Activated T-cell treated with anti-CD3 and anti-CD28 coated beads, Interleukin-2, amount 50 U/mL, for 4 hours (primary cell): ENCODE results near the gene DHRS11. TPM values are rescaled to one million over a fixed set of nuclear protein-coding genes. Genes with fewer than 3 reads are reported as not detected.

Experiments used
- ATAC-seq, 2 donors: fragments of 200-7000 bp; cut with Tn5 transposase; one replicate each; pipeline ENCODE4 v1.10.0; 2021
- DNase-seq: peaks from one replicate; pipeline ENCODE4 v3.0.0-alpha.2; 2020
- H3K27me3 Mint-ChIP-seq: one replicate; pipeline ENCODE4 v1.8.0; 2021; ENCODE audit warnings: low read depth, mixed read lengths
- H3K36me3 Mint-ChIP-seq: one replicate; pipeline ENCODE4 v1.8.0; 2022; ENCODE audit warnings: mixed read lengths; ENCODE audit not compliant: insufficient read depth
- H3K4me1 Mint-ChIP-seq: one replicate; pipeline ENCODE4 v1.8.0; 2021; ENCODE audit warnings: low read depth, mixed read lengths
- H3K4me3 Mint-ChIP-seq: one replicate; pipeline ENCODE4 v1.8.0; 2021; ENCODE audit warnings: mild to moderate bottlenecking, moderate library complexity, mixed read lengths
- H3K9me3 Mint-ChIP-seq: one replicate; pipeline ENCODE4 v1.8.0; 2021; ENCODE audit warnings: mixed read lengths
- total RNA-seq, 3 donors: library from RNA; stranded (reverse); gene quantifications; one replicate each; pipeline ENCODE4 v1.2.1, GENCODE V29; 2021

Gene DHRS11
- total RNA-seq, 3 donors from 2014 or later = 11.6 to 13.0 (median 12.0) TPM

DNA sequence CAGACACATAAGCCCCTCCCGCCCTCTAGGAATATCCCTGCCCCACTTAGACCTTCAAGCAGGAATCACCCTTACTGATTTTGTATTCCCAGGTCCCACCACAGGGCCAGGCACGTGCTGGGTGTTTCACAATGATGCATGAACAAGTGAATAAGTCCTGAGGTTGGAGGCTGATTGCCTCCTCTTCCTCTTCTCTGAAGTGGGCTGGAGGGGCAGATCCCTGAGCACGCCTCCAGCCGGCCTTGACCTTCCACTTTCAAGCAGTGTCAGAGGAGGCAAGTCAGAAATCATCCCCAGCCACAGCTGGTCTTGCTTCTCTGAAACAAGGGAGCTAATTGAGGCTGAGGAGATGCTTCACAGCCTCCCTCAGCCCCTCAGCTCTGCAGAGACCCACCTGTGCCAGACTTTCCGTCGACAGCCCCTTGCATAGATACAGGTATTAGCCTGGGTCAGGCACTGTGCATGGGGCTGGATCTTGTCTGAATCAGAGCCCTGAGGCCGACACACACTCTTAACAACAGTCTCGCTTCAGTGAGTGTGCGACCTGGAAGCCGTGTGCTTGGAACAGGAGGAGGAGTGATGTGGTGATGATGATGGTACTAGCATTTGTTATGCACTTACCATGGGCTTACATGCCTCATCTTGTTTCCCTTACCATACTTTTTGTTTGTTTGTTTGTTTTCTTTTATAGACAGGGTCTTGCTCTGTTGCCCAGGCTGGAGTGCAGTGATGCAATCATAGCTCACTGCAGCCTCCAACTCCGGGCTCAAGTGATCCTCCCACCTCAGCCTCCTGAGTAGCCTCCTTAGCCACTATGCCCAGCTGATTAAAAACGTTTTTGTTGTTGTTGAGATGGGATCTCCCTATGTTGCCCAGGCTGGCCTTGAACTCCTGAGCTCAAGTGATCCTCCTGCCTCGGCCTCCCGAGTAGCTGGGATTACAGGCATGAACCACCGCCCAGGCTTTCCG is 24.7 kb downstream of the DHRS11 start:
- H3K27me3 Mint-ChIP-seq = peaks cover 3% of the 10 kb centered on the region
- H3K36me3 Mint-ChIP-seq = peaks cover 3% of the 10 kb centered on the region
- DNase-seq (no peak), ATAC-seq (no peak)
- H3K4me3 Mint-ChIP-seq = no peak overlapping the region
- H3K4me1 Mint-ChIP-seq = no peaks in the 10 kb centered on the region
- H3K9me3 Mint-ChIP-seq = no peaks in the 10 kb centered on the region

DNA sequence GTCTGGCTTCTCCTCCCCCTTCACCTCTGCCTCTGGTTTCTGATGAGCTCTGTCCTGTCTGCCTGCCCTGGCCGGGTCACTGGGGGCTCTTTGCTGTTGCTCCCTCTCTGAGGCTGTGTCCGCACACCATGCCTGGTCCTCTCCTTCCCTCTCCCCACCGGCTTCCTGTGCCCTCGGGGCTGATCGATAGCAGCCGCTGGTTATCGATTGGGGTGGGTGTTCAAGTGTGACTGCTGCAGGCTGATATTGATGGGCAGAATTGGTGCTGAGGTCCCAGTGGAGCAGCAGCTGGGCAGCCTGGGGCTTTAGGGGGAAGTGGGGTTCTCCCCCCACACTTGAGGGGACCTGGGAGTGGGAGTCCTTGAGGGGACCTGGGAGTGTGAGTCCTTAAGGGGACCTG is 26.1 kb downstream of the DHRS11 start:
- H3K36me3 Mint-ChIP-seq = no peaks in the 10 kb centered on the region
- no peak for DNase-seq
- peaks cover 3% of the 10 kb centered on the region for H3K27me3 Mint-ChIP-seq
- no peaks in the 10 kb centered on the region for H3K4me1 Mint-ChIP-seq
- ATAC-seq = no peak
- no peak overlapping the region for H3K4me3 Mint-ChIP-seq
- no peaks in the 10 kb centered on the region for H3K9me3 Mint-ChIP-seq

DNA sequence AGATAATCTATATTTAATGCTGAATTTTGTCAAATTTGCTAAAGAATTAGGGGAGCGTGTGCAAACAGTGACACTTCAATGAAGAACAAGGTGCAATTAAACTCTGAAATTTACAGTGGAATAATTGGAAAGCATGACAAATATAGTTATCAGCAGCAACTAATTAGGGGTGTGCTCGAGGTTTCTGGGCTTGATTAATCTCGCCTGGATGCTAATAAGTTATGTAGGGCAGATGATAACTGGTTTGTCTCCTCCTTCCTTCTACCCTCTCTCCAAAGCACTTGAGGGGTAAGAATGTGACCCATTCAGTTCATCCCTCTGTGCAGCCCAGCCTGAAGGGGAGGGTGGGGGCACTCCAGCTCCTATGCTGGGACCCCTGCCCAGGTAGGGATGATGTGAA is 31.6 kb downstream of the DHRS11 start:
- ATAC-seq (no peak), DNase-seq (no peak)
- no peaks in the 10 kb centered on the region for H3K9me3 Mint-ChIP-seq
- no peaks in the 10 kb centered on the region for H3K27me3 Mint-ChIP-seq
- H3K4me3 Mint-ChIP-seq = no peak overlapping the region
- H3K36me3 Mint-ChIP-seq = no peaks in the 10 kb centered on the region
- H3K4me1 Mint-ChIP-seq = no peaks in the 10 kb centered on the region

DNA sequence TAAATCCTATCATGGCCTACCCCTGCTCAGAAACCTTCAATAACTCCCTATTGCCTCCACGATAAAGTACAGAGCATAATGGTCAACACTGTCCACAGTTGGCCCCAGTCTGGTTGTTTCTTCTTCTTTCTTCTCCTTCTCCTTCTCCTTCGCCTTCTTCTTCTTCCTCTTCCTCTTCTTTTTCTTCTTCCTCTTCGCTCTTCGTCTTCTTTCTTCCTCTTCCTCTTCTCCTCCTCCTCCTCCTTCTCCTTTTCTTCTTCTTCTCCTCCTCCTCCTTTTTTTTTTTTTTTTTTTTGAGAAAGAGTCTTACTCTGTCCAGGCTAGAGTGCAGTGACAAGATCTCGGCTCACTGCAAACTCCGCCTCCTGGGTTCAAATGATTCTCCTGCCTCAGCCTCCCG is 33.5 kb downstream of the DHRS11 start:
- ATAC-seq (no peak), DNase-seq (no peak)
- Mint-ChIP-seq H3K27me3 (no peaks in the 10 kb centered on the region), H3K4me1 (no peaks in the 10 kb centered on the region), H3K36me3 (no peaks in the 10 kb centered on the region), H3K4me3 (no peak overlapping the region), H3K9me3 (no peaks in the 10 kb centered on the region)

DNA sequence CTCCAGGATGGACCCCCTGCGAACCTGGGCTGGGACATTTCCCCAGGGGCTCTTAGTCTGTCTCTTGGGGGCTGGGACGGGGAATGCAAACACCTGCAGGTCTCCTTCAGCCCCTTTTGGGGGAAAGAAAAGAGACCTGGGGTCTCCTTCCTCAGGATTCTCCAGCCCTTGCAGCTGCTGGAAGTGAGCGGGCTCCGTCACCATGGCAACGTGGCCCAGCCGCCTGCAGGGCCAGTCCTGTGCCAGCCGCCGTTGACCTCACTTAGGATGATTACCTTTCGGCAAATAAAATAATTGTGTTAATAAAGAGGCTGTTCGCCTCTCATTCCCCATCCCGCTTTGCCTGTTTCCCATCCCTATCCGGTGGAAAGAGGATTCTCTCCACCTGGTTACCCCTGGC is 35.4 kb downstream of the DHRS11 start:
- Mint-ChIP-seq H3K36me3 (no peaks in the 10 kb centered on the region), H3K4me1 (no peaks in the 10 kb centered on the region), H3K27me3 (peaks cover 4% of the 10 kb centered on the region), H3K9me3 (no peaks in the 10 kb centered on the region), H3K4me3 (no peak overlapping the region)
- ATAC-seq (no peak), DNase-seq (no peak)

DNA sequence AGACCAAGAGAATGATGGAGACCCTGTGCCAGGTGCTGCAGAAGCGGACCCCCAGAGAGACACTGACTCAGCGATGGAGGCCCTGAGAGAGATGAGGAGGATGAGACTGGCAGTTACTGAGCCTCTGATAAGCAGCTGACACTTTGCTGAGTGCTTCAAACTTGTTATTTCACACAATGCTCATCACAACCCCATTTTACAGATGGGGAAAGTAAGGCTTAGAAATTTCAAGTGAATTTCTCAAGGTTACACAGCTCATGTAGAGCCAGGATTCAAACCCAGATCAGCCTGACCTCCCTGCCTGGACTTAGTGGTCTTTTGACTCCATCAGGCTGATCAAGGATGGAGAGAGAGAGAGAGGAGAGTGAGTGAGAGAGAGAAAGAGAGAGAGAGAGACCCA is 36.9 kb downstream of the DHRS11 start:
- no peaks in the 10 kb centered on the region for H3K4me1 Mint-ChIP-seq
- ATAC-seq (no peak), DNase-seq (no peak)
- no peaks in the 10 kb centered on the region for H3K36me3 Mint-ChIP-seq
- H3K9me3 Mint-ChIP-seq = no peaks in the 10 kb centered on the region
- H3K27me3 Mint-ChIP-seq = peaks cover 4% of the 10 kb centered on the region
- H3K4me3 Mint-ChIP-seq = no peak overlapping the region

DNA sequence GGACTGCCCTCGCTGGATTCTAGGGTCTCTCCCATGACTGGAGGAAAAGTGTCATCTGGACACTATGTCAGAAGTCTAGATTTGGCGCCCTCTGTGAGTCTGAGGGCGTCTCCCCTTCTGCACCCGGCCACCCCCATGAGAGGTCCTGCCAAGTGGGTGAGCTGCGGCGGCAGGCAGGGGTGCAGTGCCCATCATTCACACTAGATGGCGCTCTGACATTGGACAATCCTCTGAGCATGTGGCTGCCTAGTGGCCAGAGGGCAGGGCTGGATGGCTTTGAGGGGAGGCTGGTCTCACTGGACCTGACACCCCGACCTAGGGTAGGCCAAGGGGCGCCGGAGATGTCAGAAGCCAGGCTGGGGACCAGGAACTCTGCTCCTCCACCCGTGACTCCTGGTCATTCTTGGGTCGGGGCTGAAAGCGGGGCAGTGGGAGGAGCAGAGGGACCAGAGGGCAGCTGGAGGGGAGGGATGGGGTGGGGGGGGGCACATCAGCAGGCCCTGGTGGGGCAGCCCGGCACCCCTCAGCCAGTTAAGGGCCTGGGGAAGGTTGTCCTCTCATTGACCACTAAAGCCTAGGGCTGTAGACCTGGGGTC is 37.7 kb downstream of the DHRS11 start:
- H3K4me3 Mint-ChIP-seq = no peak overlapping the region
- DNase-seq (peak; percentile 79), ATAC-seq (peak; percentile 90 to 92)
- no peaks in the 10 kb centered on the region for H3K36me3 Mint-ChIP-seq
- no peaks in the 10 kb centered on the region for H3K9me3 Mint-ChIP-seq
- H3K27me3 Mint-ChIP-seq = peaks cover 8% of the 10 kb centered on the region
- no peaks in the 10 kb centered on the region for H3K4me1 Mint-ChIP-seq

DNA sequence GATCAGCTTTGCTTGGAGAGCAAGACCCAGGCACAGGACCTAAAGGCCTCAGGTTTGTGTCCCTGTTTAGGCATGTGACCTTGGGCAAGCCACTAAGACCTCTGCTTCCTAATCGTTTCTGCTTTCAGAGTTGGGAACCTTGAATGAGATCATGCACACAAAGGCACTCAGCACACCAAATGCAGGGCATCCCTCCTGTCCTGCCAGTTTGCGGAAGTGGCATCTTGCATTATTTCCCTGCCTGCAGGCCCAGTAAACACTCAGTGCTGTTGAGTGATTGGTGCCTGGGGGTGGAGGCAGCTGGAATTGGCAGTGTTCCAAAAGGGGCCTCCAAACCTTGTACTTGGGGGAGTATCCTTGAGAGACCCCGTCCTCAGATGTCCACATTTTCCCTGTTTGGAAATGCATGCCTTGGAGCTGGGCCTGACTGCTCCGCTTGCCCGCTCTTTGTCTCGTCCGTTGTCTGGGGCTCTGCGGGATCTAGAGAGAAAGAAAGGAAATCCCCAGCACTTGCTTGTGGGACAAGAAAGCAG is 38.4 kb downstream of the DHRS11 start:
- Mint-ChIP-seq H3K9me3 (no peaks in the 10 kb centered on the region), H3K4me1 (no peaks in the 10 kb centered on the region), H3K36me3 (no peaks in the 10 kb centered on the region), H3K4me3 (no peak overlapping the region), H3K27me3 (peaks cover 11% of the 10 kb centered on the region)
- no peak for DNase-seq
- no peak for ATAC-seq

DNA sequence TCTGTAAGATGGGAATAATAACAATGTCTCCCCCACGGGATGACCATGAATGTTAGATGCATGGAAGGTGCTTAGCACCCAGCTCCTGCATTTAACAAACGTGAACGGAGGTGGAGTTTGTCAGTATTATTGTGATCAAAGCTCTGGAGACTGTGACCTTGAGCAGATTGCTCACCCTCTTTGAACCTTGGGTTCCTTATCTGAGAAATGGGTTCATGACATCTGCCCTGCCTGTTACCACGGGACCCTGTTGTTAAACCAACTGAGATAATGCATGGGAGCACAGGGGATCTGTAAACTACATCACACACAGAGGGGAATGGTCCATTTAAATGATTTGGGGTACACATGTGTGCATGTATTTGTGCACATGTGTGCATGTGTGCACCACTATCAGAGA is 39.3 kb downstream of the DHRS11 start:
- H3K4me1 Mint-ChIP-seq = no peaks in the 10 kb centered on the region
- DNase-seq (no peak), ATAC-seq (no peak)
- no peak overlapping the region for H3K4me3 Mint-ChIP-seq
- no peaks in the 10 kb centered on the region for H3K9me3 Mint-ChIP-seq
- H3K27me3 Mint-ChIP-seq = peaks cover 13% of the 10 kb centered on the region
- no peaks in the 10 kb centered on the region for H3K36me3 Mint-ChIP-seq

DNA sequence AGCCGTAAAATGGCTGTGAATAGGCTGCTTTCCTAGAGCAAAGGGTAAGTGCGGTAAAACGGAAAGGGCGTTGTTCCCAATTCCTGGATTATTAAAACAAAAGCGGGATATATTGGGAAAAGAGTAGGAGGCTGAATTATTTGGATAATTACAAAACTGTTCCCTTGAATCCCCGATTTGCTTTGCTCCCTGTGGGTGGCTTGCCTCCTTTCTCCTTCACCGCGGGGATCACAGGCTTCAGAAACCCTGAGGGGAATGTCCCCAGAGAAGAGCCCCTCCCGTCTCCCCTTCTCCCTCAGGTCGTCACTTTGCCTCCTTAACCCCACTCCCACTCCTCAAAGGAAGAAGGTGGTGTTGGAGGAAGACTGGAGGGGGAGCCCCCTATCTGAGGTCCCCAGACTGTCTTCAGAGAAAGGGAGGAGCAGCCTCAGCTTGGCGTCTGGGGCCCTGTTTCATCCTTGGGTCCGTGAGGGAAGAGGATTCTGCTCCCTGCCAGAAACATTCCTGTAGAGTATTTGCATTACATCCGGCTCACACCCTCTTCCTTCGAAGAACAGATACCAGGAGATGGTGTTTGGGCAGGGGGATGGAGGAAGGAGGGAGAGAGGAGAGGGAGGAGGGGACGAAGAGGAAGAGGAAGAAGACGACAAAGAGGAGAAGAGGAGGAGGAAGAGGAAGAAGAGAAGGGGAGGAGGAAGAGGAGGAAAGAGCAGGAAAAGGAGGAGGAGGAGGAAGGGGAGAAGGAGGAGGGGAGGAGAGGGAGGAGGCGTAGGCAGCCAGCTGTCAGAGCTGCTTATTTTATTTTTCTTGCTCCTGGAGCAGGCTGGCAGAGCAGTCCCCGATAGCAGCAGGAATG is 41.5 kb downstream of the DHRS11 start:
- Mint-ChIP-seq H3K4me3 (no peak overlapping the region), H3K4me1 (no peaks in the 10 kb centered on the region), H3K36me3 (no peaks in the 10 kb centered on the region), H3K27me3 (peaks cover 19% of the 10 kb centered on the region), H3K9me3 (no peaks in the 10 kb centered on the region)
- ATAC-seq (no peak), DNase-seq (no peak)

DNA sequence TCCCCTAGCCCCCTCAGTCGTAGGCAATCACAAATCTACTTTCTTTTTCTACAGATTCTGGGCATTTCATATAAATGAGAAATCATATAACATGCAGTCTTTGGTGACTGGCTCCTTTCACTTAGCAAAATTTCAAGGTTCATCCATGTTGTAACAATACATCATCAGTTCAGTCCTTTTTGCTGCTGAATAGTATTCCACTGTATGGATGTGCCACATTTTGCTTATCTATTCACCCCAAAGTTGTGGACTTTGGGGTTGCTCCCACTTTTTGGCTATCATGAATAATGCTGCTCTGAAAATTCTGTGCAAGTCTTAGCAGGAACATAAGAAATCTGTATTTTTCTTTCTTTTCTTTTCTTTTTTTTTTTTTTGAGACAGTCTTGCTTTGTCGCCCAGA is 48.7 kb downstream of the DHRS11 start:
- no peak for ATAC-seq
- Mint-ChIP-seq H3K4me3 (no peak overlapping the region), H3K4me1 (peaks cover 13% of the 10 kb centered on the region), H3K36me3 (no peaks in the 10 kb centered on the region), H3K27me3 (peaks cover 62% of the 10 kb centered on the region), H3K9me3 (no peaks in the 10 kb centered on the region)
- no peak for DNase-seq

DNA sequence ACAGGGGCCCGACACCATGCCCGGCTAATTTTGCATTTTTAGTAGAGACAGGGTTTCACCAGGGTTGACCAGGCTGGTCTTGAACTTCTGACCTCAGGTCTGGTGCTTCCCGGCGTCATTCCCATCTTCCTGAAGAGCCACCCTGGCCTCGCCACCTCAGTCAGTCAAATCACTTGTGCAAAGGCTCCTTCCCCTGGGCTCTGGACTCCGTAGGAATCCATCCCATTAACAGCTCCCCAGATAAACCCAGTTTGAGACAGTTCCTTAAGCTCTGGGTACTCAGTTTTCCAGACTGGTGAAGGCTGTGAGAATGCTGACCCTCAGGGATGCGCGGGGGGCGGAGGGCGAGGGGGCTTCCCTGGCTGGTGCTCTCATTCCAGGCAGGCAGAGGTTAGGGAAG is 49.2 kb downstream of the DHRS11 start:
- H3K4me1 Mint-ChIP-seq = peaks cover 13% of the 10 kb centered on the region
- H3K36me3 Mint-ChIP-seq = no peaks in the 10 kb centered on the region
- H3K9me3 Mint-ChIP-seq = no peaks in the 10 kb centered on the region
- no peak overlapping the region for H3K4me3 Mint-ChIP-seq
- ATAC-seq (no peak), DNase-seq (no peak)
- peaks cover 65% of the 10 kb centered on the region for H3K27me3 Mint-ChIP-seq

DNA sequence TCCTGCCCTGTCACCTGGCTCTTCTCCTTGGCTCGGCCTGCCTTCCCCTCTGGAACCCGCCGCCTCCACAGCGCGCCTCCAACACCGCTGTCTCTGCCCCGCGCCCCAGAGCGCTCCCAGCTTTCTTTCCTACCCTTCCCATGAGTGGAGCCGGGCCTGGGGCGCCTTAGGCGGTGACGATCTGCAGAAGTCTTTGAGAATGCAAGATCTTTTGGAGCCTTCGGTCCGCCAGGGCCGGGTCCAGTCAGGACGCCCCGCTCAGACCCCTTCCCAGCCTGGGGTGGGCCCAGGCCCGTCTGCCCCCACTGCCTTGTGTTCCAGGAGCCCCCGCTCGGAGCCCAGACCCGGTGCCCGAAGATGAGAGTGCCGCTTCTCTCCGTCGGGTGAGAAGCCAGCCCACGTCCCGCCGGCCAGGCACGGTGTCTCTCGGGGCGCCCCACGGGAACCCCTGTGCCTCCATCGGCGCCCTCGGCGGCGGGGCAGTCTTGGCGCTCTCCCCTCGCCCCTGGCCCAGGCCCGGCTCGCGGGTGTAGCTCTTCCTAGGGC is 49.7 kb downstream of the DHRS11 start:
- peak; percentile 42 to 43 for ATAC-seq
- H3K9me3 Mint-ChIP-seq = no peaks in the 10 kb centered on the region

More for the DNA sequence above, 49.7 kb downstream of the DHRS11 start:
- Mint-ChIP-seq H3K4me3 (no peak overlapping the region), H3K36me3 (no peaks in the 10 kb centered on the region), H3K27me3 (peaks cover 71% of the 10 kb centered on the region), H3K4me1 (peaks cover 13% of the 10 kb centered on the region)
- DNase-seq = no peak
